HG03442 (cell line): ENCODE results near the gene ERP27.

Source experiments
- ATAC-seq: cut with Tn5 transposase; IDR thresholded peaks from one replicate; pipeline ENCODE4 v1.9.1; 2021; ENCODE audit warnings: mild to moderate bottlenecking, moderate library complexity; ENCODE audit not compliant: unreplicated experiment

Gene ERP27

DNA sequence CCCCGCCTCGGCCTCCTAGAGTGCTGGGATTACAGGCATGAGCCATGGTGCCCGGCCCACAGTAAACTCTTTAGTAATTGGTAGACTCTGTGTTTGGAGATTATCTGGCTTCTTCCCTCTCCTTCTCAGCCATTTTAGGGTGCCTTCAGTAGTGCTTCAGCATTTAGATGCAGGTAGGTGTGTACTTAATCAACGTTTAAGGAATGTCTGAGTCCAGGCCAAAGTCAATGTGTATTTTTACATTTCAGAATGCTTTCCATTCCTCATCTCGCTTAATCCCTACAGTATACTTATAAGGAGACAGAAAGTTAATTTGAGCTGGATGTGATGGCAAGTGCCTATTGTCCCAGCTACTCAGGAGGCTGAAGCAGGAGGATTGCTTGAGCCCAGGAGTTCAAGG, 32.2 kb downstream of the ERP27 start:
- ATAC-seq: no peak

DNA sequence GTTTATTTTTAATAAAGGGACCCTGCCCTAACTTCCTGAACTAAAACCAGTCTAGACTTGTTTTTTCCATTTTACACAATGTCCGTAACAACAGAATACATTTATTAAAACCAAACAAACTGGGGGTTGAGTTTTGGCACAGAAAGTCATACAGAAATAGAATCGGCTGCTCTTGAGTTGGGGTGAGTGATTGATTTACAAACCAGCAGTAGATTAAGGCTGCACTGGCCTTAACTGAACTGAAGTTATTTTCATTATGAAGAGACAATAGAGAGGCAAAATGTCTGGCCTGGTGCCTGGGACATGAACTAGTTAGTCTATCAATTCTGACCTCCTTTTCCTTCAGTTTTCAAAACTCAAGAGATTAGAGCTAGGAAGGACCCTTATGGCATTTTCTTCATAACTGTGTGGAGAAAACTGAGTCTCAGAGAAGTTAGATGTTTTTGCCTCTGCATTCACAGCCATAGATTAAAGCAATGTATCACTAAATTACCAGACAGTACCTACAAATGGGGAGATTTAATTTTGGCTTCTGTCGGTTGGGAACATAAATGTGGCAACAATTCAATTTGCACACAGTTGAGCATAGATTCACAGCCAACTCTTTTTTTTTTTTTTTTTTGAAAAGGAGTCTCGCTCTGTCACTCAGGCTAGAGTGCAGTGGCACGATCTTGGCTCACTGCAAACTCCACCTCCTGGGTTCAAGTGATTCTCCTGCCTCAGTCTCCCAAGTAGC, 32.9 kb downstream of the ERP27 start:
- no peak for ATAC-seq

DNA sequence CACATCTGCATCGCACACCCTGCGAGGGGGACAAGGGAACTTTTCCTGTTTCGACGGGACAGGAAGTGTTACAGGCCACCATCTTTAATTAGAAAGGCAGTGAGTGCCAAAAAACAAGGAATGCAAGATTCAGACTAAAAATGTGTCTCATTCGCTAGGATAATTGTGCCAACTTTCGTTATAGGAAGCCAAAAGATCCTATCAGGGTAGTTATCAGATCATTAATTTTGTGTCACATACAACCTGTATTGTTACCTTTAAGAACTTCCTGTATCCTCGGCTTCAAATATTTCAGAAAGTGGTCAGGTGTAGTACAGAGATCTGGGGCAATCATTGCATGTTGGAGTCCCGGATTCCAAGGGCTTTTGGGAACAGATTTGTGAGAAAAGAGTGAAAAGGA, 33.5 kb downstream of the ERP27 start:
- ATAC-seq: no peak

DNA sequence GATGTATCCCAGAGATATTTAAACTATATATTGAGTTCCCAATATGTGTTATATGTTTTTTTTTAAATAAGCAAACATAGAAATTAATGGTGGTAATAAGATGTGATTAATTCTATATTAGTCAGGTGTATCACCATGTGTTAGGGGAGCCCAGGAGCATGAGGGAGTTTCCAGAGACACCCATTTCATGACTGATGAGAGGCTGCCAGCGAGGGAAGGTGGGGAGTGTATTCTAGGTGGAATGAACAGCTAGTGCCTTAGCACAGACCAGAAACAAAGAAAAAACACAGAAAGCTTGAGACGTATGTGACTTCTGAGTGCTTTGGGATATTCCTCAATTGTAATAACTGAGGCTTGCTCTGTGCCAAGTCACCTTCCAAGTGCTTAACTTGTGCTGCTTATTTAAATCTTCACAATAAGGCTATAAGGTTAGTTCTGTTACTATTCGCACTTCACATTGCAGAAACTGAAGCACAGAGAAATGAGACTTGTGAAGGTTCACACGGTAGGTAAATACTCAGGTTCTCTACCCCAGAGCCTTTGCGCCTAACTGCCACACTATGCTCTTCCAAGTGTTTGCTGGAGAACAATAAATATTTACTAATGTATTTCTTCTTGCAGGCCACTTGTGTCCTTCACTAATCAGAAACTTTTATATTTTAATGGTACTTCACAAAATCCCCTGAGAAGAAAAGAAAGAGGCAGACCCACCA, 34.8 kb downstream of the ERP27 start:
- ATAC-seq: peak; percentile 40

DNA sequence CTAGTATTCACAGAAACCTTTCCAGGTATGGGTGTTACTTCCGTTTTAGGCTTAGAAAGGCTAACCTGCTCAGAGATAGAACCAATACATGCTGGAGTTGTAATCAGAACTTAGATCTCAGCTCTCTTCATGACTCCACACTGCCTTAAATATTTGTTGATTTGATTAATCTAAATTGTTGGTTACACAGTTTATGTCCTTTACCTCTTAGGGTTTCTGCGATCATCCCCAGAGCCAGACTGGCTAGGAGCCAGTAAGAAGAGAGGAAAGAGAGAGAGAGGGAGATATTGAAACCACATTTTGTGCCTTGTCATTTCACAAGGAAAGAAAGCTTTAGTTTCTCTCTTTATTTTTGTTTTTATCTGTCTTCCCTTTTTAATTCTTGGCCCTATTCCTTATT, 35.9 kb downstream of the ERP27 start:
- ATAC-seq: no peak

DNA sequence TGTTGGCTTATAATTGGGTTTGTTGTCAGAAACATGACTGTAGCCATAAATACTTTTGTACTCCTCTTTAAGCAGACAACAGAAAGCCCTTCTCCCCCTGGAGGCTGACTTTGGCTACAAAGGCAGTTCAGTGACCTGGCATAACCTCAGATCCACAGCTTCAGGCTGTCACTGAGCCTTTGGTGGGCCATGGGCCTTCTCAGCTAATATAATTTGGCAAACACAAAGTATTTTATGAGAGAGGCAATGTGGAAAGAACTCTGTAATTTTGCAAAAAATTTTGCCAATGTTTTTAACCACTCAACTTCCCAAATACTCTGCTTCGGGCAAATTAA, 37.1 kb downstream of the ERP27 start:
- ATAC-seq: no peak

DNA sequence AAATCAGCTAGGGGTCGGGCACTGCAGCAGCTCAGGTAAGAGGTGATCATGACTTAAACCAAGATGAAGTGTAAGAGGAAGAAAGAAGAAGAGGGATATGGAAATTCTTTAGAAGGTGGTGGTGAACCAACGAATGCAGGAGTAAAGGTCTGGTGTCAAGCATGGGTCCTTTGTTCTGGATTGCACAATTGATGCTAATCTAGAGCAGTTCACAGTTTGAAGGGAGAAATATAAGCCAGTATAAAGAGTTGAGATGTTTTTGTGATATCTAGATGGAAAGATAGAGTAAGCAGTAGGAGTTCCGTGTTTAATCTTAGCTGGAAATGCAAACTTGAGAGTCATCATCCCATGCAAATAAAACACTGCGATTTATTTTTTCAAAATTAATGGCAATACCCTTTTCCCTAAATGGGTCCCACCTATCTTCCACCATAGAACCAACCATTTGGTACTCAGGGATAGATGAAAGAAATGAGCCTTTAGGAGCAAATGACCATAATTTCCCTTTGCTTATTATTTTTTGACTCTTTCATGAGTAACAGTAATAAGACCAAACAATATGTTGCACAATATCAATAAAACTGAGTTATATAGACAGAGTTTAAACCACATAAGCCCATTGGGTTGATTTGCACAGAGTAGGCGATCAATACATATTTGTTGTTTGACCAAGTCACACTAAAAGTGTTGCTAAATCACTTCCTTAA, 37.7 kb downstream of the ERP27 start:
- ATAC-seq: no peak

DNA sequence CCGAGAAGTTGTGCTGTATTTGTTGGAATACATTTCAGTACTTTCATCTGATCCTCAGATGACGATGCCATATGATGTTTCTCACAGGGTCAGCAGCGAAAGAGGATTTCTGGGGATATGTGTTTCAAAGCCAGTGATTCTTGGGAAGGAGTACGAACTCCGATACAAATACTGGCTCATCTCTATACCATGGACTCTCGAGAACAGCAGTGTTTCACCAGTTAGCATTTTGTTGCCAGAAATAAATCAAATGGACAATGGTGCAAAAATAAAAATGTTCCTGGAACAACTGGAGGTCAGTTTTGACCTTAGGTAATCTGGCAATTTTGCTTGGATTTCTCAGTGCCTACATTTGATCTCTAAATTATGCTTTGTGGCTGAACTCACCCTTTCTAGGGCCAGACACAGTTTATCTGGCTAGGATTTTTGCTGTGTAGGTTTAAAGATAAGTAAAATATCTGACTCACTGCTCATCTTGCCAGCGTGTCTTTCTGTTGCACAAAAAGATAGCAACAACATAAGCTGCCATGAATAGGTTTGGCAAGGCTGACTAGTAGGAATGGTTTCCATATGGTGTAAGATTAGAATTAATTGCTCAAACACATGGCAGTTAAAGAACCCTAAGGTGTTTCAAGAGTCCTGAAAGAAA, 41.7 kb downstream of the ERP27 start:
- ATAC-seq: no peak

DNA sequence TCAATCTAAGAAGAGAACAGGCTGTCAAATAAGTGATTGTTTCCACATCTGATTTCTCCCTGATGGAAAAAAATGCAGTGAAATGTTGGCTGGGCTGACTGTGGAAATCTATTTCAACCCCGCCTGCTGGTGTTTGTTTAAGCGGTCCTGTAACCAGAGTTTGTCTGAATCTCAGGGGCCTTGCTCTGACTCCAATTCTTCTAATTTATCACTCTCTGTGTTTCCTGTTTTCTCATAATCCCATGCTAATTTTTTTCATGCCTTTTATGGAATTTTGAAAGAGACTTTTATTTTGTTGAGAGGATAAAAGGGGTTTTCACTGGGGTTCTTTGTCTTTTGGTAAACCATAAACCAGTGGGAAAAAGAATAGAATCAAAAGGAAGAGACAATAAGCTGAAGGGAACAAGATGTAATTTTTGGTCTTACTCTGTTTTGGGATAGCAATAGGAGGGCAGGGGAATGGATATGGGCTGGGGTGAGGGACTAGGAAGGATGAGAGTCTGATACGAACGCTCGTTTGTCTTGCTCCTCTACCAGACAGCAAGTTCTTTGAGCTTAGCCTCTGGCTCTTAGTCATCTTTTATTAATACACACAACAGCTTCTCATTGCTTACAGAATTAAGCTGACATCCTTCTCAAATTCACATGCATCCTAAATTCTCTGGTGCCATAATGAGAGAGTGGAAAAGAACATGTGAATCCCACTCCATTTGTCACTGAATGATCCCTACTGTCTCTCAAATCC, 44.7 kb downstream of the ERP27 start:
- no peak for ATAC-seq

DNA sequence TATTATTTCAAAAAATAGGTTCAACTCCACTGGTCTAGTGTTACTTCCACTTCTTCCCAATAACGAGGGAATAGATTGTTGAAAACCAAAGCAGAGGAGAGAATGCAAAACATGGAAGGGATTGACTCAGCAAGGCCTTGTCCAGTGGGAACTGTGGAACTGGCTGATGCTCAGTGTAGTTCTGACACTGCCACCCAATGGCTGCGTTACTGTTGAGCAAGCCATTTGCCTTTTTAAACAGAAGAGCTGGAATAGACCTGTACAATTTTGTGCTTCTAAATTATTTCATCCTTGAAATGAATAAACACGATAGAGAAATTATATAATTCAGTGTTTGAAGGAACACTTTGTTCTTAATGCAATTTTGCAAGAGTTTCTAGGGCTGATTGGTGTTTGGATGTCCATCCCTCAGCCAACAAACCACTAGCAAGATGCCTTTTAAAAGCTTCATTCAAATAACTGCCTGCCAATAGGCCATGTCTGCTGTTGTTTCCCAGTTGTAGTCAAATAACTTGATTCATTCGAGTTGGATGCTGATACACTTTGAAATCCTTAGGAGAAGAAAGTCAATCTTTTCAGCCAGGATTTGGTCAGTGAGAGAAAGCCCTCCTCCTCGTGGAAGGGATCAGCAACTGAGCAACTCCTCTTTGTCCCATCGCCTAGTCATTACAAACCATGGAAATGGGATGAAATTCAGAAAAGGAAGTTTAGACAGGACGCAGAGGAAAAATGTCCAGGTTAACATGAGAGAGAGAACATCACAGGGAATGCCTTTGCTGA, 45.4 kb downstream of the ERP27 start:
- no peak for ATAC-seq

DNA sequence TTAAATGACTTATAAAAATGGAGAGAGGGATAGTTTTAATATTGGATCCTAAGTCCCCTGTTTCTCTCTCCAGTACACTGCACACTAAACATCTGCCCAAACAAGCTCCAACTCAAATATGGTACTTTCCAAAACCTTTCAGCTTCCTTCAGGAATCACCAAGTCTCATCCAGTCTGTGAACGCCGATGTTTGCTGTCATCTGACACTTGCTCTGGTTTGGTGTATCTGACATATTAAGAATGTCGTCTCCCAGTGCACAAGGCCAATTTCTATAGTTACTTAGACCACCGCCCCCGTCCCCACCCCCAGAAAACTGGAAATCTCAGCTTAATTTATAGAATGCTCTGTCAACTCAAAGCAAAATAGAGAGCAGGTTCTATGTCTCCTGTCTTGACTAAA, 47.6 kb downstream of the ERP27 start:
- ATAC-seq: no peak

DNA sequence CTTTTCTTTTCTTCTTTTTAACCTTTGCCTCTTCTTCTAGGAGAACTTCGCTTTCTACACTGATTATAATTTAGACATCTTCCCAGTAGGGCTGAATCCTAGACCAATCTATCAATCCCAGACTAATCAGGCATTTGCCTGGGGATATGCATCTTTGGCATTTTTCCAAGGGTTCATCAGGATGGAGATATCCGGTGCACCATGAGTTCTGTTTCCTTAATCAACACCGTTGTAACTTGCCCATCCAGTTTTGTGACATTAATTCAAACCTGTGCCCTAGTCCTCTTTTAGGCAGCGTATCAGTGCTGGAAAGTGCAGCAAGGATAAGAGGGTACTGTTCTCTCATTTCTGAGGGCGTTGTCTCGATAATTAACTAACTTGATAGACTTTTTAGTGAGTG, 52.1 kb downstream of the ERP27 start:
- ATAC-seq: no peak

DNA sequence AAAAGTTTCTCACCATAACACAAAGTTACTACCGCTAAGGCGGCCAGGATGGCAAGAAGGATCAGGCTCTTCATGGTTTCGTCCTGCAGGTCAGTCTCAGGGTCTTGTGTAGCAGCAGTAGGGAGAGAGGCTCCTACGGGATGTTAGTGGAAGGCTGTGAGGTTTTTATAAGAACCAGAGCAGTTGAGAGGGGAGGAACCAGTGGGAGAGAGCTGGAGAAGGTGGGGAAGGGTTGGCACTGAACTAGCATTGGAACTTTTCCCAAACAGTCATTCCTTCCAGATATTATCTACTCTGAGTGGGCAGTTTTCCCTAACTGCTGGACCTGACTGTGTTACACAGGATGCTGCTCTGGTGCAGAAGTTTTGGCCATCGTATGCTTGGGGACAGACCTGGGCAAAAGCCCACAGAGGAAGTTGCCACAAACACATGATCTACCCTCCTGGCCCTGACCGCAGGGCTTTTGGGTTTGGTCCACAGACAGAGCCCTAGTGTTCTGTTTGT, 52.6 kb downstream of the ERP27 start, which contains the start of gene MGP:
MGP (minus strand) TSS at position 137 of the 504 bp plus-strand sequence; CDS start at position 74, 63 bp downstream.
- ATAC-seq: no peak

DNA sequence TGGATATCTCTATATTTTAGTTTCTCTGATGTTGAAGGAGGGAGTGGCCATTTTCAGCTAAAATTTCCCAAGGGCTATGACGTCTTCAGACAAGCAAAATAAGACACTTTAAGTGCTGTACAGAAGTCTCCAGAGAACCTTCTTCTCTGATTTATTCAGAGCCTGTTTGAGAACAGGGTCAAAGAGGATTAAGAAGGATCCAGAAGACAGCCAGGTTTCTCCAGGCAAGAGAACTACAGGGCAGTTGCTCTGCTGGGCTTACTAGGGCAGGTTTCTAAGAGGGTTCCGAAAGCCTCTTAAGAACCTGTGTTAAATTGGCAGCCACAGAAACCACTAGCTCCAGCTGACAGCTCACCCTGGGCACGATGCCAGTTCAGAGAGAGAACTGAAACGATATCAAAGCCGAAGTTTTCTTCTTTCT, 53.9 kb downstream of the ERP27 start:
- peak; percentile 96 for ATAC-seq

DNA sequence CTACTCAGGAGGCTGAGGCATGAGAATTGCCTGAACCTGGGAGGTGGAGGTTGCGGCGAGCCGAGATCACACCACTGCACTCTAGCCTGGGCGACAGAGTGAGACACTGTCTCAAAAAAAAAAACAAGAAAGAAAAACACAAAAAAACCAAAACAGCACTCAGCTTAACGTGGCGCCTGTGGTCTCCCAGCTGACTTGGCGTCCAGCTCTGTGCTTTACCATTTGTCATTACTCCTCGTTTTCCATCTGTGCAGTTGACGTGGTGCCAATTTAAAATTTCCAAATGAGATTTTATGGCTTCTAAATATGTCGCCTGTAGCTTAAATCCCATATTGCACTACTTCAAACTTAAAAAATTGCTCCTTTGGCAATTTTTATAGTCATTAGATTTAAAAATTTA, 54.7 kb downstream of the ERP27 start:
- ATAC-seq: no peak

DNA sequence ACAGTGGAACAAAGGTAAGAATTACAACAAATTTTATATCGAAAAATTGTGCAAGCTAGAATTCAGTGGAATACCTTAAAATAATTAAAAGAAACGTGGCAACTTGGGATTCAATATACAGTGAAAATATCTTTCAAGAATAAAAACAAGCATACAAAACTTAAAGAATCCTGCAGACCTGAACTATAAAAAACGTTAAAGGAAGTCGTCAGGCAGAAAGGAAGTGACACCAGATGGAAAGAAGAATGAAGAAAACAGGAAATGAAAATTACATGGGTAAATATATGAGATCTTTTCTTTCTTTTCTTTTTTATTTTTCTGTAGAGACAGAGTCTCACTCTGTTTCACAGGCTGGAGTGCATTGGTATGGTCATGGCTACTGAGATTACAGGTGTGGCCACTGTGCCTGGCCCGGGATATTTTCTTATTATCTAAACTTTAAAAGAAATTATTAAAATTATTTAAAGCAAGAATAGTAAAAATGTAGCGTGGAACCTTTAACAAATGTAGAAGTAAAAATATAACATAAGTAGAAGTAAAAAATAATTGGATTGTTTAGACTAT, 57.4 kb downstream of the ERP27 start:
- no peak for ATAC-seq

DNA sequence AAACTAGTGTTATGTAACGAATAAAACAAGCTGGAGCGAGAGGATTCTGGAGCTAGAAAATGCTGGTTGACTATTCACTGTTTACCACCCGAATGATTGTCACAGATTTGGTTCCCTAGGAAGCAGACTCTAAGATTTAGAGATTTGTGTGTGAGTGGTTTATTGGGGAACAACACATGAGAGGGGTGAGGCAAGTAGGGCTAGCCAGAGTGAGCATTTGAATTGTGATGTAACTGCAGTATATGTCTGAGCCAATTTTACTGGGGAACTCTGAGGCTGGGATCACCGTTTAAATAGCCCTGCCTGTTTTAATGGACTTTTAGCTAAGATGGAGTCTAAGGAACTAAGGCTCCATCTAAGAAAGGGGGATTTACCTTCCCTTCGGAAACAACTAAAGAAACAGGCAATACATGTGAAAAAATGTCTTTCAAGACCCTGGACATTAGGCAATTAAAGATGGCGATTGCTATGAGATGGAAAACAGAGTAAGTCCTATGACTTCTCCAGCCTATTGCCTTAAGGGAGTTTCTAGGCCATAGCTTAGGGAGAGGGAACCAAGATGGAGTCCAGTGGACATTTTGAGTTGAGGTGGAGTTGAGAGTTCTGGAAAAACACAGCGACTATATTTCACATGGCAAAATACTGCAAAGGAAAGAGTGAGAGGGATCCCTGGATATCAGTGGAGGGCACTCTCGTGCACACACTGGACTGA, 59.0 kb downstream of the ERP27 start:
- ATAC-seq: no peak

DNA sequence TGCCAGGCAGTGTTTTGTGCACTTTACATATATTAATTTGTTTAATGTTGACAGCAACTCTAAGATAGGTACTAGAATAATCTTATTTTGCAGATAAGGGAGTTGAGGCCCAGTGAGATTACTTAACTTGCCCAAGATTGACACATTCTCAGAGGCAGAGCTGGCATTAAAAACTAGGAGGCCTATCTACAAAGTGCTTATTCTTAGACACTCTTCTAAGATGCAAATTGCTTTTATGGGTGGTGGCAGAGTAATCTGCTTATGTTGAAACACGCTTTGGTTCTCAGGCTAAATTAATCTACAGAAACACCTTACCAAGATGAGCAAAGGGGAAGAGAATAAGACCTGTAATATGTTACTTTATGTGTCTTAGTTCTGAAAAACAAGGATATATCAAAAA, 59.8 kb downstream of the ERP27 start:
- ATAC-seq: no peak

DNA sequence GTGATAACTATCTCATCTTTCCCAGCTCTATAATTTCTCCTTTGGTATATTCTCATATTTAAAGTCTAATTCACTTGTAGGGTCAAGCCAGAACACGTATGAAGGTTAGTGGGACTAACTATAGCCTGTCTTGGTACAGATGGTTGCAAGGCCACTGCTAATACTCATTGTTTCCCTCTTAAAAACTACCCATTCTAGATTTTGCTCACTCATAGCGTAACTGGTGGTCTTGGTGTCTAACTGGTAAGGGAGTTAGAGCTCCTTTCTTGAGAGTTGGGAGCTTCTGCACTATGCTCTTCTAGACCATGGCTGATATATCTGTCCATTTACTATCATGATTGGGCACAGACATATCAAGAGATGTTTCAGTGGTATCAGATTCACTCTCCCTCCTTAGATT, 61.5 kb downstream of the ERP27 start:
- ATAC-seq: no peak
